ENCODE results near the gene LRRC9. TPM values are rescaled to one million over a fixed set of nuclear protein-coding genes. Genes with fewer than 3 reads are reported as not detected.
A peak's percentile ranks its signal among the peaks of the same experiment; 100 is the strongest.

The LRRC9 gene
- total RNA-seq, 1 experiment from 2014 or later, result not detected

DNA sequence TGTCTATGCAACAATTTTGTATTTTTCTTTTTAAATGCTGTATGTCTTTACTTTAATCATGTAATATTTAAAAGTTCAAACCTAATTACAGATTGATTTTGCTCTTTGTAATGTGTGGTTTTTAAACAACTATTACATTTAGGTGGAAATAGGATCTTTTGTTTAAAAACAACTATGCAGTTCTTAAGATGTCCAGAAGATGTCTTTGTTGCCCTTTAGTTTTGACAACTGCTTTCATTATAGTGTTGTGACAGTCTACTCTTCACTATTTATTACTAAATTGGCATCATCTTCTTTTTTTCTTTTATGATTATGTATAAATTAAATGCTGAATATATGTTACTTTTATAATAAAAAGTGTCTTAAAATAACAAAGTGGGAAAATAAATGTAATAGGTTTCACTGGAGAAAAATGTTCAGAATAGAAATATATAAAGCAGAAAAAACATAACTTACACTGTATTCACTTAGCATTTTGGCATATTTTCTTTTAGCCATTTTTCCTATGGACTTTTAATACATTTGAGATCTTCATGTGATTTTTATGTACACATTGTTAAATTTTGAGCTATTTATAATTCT lies 144.6 kb downstream of the LRRC9 start:
- TF ChIP-seq, protein P1, sequence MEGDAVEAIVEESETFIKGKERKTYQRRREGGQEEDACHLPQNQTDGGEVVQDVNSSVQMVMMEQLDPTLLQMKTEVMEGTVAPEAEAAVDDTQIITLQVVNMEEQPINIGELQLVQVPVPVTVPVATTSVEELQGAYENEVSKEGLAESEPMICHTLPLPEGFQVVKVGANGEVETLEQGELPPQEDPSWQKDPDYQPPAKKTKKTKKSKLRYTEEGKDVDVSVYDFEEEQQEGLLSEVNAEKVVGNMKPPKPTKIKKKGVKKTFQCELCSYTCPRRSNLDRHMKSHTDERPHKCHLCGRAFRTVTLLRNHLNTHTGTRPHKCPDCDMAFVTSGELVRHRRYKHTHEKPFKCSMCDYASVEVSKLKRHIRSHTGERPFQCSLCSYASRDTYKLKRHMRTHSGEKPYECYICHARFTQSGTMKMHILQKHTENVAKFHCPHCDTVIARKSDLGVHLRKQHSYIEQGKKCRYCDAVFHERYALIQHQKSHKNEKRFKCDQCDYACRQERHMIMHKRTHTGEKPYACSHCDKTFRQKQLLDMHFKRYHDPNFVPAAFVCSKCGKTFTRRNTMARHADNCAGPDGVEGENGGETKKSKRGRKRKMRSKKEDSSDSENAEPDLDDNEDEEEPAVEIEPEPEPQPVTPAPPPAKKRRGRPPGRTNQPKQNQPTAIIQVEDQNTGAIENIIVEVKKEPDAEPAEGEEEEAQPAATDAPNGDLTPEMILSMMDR (conservative IDR thresholded peaks at IDR 0.05; ENCODE audit: low read depth, low read length), result peak; percentile 98
- TF ChIP-seq EZH2 (IDR thresholded peaks at IDR 0.05; ENCODE audit: low read length, unreplicated experiment) (peak; percentile 58), EZH2phosphoT487 (IDR thresholded peaks at IDR 0.05; ENCODE audit: borderline replicate concordance, low read length) (no peak)
- no peaks in the 10 kb centered on the region for H3K9me2 ChIP-seq (replicated peaks; ENCODE audit: low read length)
- H3F3A ChIP-seq (ENCODE audit: low read length, unreplicated experiment), result no peaks in the 10 kb centered on the region
- peak; percentile 49 for ATAC-seq
- POLR2A ChIA-PET (ENCODE audit: unreplicated experiment), result interaction anchor here (0.6 kb wide), 1 partner anchor 101 kb away, joined by 3 read pairs; the partner anchor contains the start of gene DHRS7
- no peak overlapping the region for H3K9ac ChIP-seq (ENCODE audit: low read length)
- H3K4me2 ChIP-seq (ENCODE audit: low read length), result no peak overlapping the region
- intact Hi-C loops (cut with micrococcal nuclease), result loop anchor here (1.0 to 10.0 kb wide), 7 partner anchors 27 to 500 kb away; partner anchors contain the start of genes DHRS7, PCNX4 and PPM1A
- no peaks in the 10 kb centered on the region for H4K20me1 ChIP-seq (ENCODE audit: low read length)
- peak; percentile 87 for DNase-seq
- no peak overlapping the region for H2AFZ ChIP-seq (ENCODE audit: low read length)
- H3K79me2 ChIP-seq (ENCODE audit: low read length), result no peaks in the 10 kb centered on the region
- H3K27ac ChIP-seq (ENCODE audit: low read length), result no peak overlapping the region
- no peaks in the 10 kb centered on the region for H3K9me3 ChIP-seq (ENCODE audit: low read length)
- peaks cover 19% of the 10 kb centered on the region for H3K4me1 ChIP-seq (ENCODE audit: insufficient read depth, low read length)
- H3K27me3 ChIP-seq (ENCODE audit: low read length), result no peaks in the 10 kb centered on the region
- CTCF ChIA-PET, result interaction anchor here (1.7 kb wide), 1 partner anchor 119 kb away, joined by 4 read pairs; no protein-coding TSS in a partner anchor
- no peak overlapping the region for H3K4me3 ChIP-seq (ENCODE audit: low read length)
- no TSS peak for BruUV-seq (replicated peaks)
- H3K36me3 ChIP-seq (ENCODE audit: low read depth, low read length), result no peaks in the 10 kb centered on the region

DNA sequence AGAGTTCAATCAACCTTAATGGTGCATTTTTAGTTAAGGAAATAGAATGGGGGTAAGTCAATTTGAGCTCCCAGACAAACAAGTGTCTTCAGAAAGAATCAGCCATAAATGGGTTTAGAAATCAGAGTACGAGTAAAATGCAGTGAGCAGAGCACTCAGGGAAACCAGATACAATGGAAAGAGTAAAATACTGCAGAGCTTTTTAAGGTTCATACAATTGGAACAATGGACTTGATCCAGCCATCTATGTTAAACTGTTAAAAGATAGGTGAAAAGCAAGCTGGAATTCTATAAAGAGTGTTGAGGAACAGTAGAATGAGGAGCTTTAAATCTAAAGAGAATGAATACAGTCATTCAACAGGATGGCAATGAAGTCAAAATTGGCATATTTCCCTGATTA lies 147.9 kb downstream of the LRRC9 start:
- TF ChIP-seq, protein P1 (conservative IDR thresholded peaks at IDR 0.05; ENCODE audit: low read depth, low read length), result no peak
- TF ChIP-seq EZH2 (IDR thresholded peaks at IDR 0.05; ENCODE audit: low read length, unreplicated experiment) (no peak), EZH2phosphoT487 (IDR thresholded peaks at IDR 0.05; ENCODE audit: borderline replicate concordance, low read length) (no peak)

DNA sequence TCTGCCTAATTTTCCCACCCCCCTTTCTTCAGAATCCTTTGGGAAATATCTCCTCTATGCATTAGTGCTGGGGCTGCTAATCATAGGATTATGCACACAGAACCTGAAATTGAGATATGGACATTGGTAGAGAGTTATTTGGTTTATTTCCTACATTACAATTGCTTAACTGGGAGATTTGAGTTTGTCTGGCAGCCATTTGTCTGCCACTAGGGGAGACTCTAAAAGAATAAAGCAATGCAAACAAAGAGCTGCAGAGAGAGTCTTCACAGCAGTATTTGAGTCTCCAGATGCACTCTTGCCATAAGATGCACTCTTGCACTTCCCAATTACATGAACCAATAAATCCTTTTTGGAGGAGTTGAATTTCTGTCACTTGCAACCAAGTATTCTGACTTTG lies 159.8 kb downstream of the LRRC9 start:
- CTCF ChIA-PET, result interaction anchor here (0.5 to 1.1 kb wide), 5 partner anchors 12 to 238 kb away, joined by 3 to 5 read pairs (median 4); no protein-coding TSS in a partner anchor
- Histone ChIP-seq H3K4me2 (ENCODE audit: low read length) (no peak overlapping the region), H3K79me2 (ENCODE audit: low read length) (no peaks in the 10 kb centered on the region), H3K9me3 (ENCODE audit: low read length) (0 out of 2 replicates have a peak, but pooled peaks cover 2% of the 10 kb centered on the region), H3K36me3 (ENCODE audit: low read depth, low read length) (no peaks in the 10 kb centered on the region), H2AFZ (ENCODE audit: low read length) (no peak overlapping the region), H3K4me1 (ENCODE audit: insufficient read depth, low read length) (no peaks in the 10 kb centered on the region), H3K27me3 (ENCODE audit: low read length) (no peaks in the 10 kb centered on the region), H3K4me3 (ENCODE audit: low read length) (no peak overlapping the region), H3K9ac (ENCODE audit: low read length) (no peak overlapping the region), H3F3A (ENCODE audit: low read length, unreplicated experiment) (no peaks in the 10 kb centered on the region), H3K27ac (ENCODE audit: low read length) (no peak overlapping the region), H3K9me2 (replicated peaks; ENCODE audit: low read length) (no peaks in the 10 kb centered on the region), H4K20me1 (ENCODE audit: low read length) (no peaks in the 10 kb centered on the region)
- intact Hi-C loops (cut with micrococcal nuclease), result no loop called here
- peak; percentile 50 for DNase-seq
- POLR2A ChIA-PET (ENCODE audit: unreplicated experiment), result no interaction called here
- BruUV-seq (replicated peaks), result no TSS peak
- TF ChIP-seq EZH2 (IDR thresholded peaks at IDR 0.05; ENCODE audit: low read length, unreplicated experiment) (no peak), EZH2phosphoT487 (IDR thresholded peaks at IDR 0.05; ENCODE audit: borderline replicate concordance, low read length) (no peak)
- TF ChIP-seq, protein P1 (conservative IDR thresholded peaks at IDR 0.05; ENCODE audit: low read depth, low read length), result peak; percentile 64
- ATAC-seq, result peak; percentile 71

More for the DNA sequence above, 147.9 kb downstream of the LRRC9 start:
- Histone ChIP-seq H3K4me3 (ENCODE audit: low read length) (no peak overlapping the region), H3K9me2 (replicated peaks; ENCODE audit: low read length) (no peaks in the 10 kb centered on the region), H2AFZ (ENCODE audit: low read length) (no peak overlapping the region), H3K4me2 (ENCODE audit: low read length) (no peak overlapping the region), H3K79me2 (ENCODE audit: low read length) (no peaks in the 10 kb centered on the region), H3K9me3 (ENCODE audit: low read length) (no peaks in the 10 kb centered on the region), H3K27ac (ENCODE audit: low read length) (no peak overlapping the region), H4K20me1 (ENCODE audit: low read length) (no peaks in the 10 kb centered on the region), H3K4me1 (ENCODE audit: insufficient read depth, low read length) (no peaks in the 10 kb centered on the region), H3F3A (ENCODE audit: low read length, unreplicated experiment) (no peaks in the 10 kb centered on the region), H3K36me3 (ENCODE audit: low read depth, low read length) (no peaks in the 10 kb centered on the region), H3K9ac (ENCODE audit: low read length) (no peak overlapping the region), H3K27me3 (ENCODE audit: low read length) (no peaks in the 10 kb centered on the region)
- no peak for ATAC-seq
- ChIA-PET CTCF (no interaction called here), POLR2A (ENCODE audit: unreplicated experiment) (interaction anchor here (0.7 kb wide), 1 partner anchor 279 kb away, joined by 7 read pairs; no protein-coding TSS in a partner anchor)
- intact Hi-C loops (cut with micrococcal nuclease), result loop anchor here (10.0 kb wide), 2 partner anchors 177 to 497 kb away; partner anchors contain the start of gene PPM1A
- no peak for DNase-seq
- no TSS peak for BruUV-seq (replicated peaks)

Data from PC-3 (cell line).